IPS-11a (cell line): ENCODE measurements around the gene PMEL.
"Not testable (repeated sequence)": the region's sequence is repeated elsewhere in the genome, so short reads cannot be mapped to it uniquely, and the experiment has no call there.

Source experiments
- H3K4me3 ChIP-seq: one replicate; pipeline ENCODE4 v1.5.1; 2013; ENCODE audit warnings: low read depth, low read length, control low read depth

Gene PMEL

DNA sequence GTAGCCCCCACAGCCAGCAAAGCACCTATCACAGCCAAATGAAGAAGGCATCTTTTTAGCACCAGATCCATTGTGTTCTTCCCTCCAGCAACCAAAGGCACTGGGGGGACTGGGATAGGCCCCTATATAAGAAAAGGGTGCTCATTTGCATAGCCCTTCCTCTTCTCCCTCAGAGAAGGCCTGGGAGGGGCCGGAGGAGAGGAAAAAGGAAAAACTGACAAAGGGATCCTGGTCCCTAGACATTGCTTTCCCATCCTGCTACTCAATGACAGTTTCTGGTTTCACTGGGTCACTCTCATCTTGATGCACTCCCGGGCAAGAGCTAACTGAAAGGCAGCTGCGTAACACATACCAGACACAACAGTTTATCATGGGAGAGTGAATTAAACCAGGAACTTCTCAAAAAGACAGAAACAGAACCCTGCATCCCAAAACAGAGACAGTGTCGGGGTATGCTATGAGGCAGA, at the start of gene PMEL:
TSS of gene PMEL (minus strand) at position 102 of the 467 bp plus-strand sequence. CDS start at position 71, 31 bp downstream.
- peak within 1 kb of the TSS; percentile 73 for H3K4me3 ChIP-seq

DNA sequence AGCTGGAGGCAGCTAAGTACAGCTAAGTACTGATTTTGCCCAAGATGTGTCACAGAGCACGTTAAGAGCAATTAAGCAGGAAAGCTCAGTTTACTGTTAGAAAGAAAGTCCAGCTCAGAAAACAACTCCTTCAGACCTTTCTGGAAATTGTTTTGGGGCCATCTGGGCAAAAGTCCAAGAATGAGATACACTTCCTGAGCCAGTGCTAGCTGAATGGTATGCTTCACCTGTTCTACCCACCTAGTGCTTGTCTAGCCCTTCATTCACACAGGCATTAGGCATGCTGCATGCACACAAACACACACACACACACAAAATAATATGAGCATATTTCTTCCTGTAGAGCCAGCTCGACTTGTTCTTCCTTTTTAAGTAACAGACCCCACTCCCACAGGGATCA, 48.4 kb upstream of the PMEL start:
- no peak overlapping the region for H3K4me3 ChIP-seq

DNA sequence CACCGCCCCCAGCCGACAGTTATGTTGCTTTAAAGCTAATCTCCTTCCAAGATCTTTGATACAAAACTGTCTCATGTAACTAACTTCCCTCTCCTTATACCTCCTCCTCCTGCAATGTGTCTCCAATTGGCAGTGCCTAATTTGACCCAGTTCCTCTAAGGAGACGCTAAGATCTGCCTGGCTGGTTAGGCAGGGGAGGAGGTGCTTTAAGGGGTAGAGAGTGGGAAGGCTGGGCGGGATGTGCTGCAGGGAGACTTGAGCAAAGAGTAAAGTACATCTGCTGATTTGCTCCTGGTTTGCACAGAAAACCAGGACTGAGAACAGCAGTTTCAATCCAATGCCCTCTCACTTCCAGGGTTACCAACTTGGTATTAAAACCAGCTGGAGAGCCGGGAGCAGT, 47.6 kb upstream of the PMEL start:
- H3K4me3 ChIP-seq, result no peak overlapping the region

DNA sequence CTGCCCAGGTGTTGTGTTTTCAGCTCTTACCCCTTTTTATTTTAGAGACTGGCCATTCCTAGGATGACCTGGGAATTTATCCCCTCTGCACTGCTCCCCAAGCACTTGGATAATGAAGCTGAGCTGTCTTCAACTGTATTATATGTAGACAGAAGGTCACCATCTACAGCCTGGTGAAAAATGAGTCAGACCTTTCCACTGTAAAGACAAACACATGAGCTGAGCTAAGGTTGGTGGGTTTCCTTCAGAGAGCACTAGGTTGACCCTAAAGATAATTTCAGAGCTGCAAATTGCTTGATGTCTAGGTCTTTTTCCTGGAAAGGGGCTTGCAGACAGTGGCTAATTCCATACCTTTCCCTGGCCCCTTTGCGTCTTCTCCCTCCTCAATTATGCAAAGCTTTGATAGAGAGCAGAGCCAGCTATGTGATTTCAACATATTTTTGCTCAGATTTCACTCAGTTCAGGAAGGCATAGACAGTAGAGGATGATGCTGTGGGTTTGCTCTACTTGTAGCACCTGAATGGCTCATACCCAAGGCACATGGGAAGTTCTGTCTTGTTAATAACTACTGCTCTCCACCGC, 45.8 kb upstream of the PMEL start:
- H3K4me3 ChIP-seq, result no peak overlapping the region

DNA sequence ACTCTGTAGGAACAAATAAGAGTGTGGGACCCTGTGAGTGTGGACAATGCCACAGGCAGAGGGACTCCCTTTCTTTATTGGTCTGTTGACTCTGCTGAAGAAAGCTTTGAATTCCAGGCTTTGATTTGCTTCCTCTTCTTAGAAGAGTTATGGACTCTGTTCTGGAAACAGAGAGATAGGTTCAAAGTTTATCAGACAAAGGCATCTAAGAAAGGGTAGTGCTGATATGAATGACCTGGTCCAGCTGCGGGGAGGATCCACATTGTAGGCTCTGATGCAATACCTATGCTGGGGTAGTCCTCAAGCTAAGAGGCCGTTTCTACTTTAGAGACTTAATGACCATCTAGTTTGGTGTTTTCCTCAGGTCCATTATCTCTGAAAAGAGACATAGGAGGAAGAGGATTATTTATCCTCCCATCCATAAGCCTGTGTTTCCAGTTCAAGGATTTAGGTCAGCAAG, 44.3 kb upstream of the PMEL start:
- H3K4me3 ChIP-seq, result no peak overlapping the region

DNA sequence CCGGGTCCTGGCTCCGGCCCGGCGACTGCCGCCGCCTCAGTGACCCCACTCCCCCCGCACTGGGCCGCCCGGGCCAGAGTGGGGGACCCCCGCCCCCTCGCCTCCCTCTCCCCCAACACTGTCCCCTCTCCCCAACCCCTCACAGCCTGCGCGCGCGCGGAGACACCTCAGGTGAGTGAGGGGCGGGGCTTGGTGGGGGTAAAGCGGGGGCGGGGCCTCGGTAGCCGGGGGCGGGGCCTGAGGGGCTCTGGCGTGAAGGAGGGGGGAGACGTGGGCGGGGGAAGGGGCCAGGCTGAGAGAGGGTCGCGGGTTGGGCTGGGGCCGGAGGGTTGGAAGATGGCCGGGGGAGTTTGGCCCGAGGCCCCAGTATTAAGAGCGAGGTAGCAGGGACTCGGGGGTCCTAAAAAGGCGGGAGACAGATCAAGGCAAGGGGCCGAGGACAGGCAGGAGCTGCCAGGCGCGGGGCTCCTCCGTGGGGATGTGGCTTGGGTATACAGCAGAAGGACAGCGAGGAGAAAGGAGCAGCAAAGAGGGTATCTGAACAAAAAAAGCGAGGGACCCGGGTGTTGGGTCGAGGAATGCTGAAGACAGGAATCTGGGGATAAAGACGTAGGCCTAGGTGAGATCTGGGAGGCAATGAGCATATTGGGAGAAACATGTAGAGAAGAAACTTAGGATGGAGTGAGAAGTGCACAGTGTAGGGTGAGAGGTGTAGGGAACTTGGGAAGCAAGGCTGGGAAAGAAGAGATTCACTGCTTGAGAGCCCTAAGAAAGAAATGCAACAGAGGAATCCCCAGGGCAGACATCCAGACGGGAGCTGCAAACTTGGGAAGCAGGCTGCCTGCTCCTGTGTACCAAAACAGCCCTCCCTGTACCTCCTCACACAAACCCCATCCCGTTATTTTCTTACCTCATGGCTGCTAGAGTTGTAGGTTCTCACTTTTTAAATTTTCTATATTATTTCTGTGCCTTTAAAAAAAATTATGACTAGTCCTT, 42.0 kb upstream of the PMEL start:
- peak overlapping the region; percentile 75 for H3K4me3 ChIP-seq

DNA sequence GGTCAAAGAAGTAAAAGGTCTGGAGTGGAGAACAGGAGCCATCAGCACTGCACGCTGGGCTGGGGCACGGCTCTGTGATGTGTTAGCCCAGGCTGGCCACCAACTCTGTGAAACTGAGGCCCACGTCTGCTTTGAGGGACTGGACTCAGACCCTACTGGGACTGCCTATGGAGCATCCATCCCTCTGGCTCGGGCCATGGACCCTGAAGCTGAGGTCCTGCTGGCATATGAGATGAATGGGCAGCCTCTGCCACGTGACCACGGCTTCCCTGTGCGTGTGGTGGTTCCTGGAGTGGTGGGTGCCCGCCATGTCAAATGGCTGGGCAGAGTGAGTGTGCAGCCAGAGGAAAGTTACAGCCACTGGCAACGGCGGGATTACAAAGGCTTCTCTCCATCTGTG, 38.4 kb upstream of the PMEL start:
- H3K4me3 ChIP-seq, result no peak overlapping the region

DNA sequence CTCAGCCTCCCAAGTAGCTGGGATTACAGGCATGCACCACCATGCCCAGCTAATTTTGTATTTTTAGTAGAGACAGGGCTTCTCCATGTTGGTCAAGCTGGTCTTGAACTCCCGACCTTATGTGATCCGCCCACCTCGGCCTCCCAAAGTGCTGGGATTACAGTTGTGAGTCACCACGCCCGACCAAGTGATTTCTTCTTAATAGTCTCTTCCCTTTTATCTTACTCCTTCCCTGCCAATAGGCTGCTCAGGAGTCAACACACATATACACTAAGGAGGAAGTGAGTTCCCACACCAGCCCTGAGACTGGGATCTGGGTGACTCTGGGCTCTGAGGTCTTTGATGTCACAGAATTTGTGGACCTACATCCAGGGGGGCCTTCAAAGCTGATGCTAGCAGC, 37.5 kb upstream of the PMEL start:
- H3K4me3 ChIP-seq, result not testable (repeated sequence)

DNA sequence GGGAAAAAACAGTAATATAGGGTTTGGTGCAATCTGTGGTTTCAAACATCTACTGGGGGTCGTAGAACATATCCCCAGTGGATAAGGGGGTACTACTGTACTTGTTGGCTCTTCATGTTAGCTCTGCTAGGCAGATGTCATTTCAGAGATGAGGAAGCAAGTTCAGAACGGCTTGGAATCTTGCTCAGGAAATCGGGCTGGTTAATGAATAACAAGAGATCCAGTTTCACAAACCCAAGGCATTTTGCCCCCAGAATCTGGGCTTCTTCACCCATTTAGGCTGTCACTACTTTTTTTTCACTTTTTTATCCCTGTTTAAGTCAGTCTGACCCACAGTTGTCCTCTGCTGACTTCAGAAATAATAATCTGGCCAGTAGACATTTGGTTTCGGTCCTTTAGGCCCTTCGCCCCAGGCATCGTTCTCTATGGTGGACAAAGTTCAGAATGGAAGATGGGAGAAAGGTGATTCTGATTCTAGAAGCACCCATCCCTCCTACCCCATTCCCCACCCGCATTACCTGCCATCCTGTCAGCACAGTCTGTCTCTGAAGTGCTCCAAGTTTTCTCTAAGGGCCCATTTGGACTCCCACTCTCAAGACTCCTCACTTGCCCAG, 35.8 kb upstream of the PMEL start:
- no peak overlapping the region for H3K4me3 ChIP-seq

DNA sequence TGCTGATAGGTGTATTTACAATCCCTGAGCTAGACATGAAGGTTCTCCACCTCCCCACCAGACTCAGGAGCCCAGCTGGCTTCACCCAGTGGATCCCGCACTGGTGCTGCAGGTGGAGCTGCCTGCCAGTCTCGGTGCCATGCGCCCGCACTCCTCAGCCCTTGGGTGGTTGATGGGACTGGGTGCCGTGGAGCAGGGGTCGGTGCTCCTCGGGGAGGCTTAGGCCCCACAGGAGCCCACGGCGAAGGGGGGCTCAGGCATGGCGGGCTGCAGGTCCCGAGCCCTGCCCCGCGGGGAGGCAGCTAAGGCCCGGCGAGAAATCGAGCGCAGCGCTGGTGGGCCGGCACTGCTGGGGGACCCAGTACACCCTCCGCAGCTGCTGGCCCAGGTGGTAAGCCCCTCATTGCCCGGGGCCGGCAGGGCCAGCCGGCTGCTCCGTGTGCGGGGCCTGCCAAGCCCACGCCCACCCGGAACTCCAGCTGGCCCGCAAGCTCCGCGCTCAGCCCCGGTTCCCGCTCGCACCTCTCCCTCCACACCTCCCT, 34.2 kb upstream of the PMEL start:
- H3K4me3 ChIP-seq, result not testable (repeated sequence)

DNA sequence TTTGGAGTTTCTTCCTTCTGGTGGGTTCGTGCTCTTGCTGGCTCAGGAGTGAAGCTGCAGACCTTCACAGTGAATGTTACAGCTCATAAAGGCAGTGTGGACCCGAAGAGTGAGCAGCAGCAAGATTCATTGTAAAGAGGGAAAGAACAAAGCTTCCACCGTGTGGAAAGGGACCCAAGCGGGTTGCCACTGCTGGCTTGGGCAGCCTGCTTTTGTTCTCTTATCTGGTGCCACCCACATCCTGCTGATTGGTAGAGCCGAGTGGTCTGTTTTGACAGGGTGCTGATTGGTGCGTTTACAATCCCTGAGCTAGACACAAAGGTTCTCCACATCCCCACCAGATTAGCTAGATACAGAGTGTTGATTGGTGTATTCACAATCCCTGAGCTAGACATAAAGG, 33.7 kb upstream of the PMEL start:
- not testable (repeated sequence) for H3K4me3 ChIP-seq

DNA sequence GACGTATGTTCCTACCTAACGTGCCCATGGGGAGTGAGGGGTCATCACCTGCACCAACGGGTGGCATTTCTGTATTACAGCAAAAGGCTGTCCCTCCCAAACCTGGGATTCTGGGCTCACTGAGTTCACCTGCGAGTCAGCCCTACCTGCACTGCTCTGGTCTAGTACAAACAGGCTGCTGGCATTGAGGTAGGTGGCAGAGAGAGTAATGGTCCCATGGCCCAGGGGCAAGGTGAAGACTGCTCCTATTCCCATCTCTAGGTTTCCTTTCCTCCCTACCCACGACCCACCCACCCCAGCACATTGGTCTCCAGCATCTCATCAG, 31.7 kb upstream of the PMEL start:
- peak overlapping the region; percentile 97 for H3K4me3 ChIP-seq

DNA sequence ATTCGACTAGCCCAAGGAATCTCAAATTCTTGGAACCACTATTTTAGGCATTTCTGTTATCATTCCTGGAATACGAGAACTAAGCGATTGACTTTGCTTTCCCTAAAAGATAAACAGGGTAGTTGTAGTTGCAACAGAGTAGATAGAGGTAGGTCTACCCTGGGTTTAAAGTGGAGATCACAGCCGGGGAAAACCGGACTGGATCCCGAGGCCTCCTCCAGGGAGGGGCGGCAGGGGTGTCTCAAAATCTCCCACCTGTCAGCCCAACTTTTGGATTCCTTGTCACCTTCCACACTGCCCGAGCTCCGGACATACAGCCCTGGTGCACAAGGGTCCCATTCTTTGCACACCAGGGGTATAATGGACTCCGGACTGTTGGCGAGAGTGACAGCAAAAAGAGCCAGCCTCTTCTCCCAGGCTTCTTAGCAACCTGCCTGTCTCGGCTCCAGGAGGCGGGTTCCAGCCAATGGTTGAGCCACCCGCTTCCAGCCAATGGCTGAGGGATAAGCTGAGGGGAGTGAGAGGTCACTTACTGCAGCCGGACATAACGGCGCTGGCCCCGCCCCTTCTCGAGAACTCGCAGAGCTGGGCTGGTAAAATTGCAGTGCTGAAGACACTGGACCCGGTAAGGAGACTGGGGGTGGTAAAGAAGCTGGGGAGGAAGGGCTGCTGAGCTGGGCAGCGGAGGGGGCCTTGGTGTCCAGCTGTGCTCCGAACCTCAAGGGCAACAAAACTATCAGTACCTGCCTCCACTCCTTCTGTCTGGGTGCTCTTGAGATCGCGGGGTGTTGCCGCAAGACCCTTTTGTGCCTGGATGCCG, 31.1 kb upstream of the PMEL start, which contains the start of gene SUOX:
TSS of gene SUOX (plus strand) at position 562 of the 820 bp plus-strand sequence. CDS start 4,946 bp downstream, outside the sequence.
- H3K4me3 ChIP-seq, result peak within 1 kb of the TSS; percentile 97

DNA sequence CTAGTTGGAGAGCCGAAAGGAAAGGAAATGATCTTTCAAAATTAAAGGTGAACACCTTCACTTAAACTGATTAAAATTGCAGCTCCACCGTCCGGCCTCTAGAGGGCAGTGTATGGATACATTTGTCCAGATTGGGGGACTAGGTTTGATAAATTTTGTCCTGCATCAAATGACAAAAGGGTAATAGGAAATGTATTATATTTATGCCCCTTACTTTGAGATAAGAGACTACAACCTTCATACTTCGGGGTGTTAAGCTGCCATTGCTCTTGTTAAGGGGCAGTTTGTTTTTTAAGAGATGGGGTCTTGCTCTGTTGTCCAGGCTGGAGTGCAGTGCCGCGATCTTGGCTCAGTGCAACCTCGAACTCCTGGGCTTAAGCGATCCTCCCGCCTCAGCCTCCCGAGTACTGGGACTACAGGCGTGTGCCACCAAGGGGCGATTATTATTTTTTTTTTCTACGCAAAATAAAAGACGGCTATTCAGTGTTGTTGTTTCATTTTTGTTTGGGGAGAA, 30.4 kb upstream of the PMEL start:
- H3K4me3 ChIP-seq, result peak overlapping the region; percentile 8

DNA sequence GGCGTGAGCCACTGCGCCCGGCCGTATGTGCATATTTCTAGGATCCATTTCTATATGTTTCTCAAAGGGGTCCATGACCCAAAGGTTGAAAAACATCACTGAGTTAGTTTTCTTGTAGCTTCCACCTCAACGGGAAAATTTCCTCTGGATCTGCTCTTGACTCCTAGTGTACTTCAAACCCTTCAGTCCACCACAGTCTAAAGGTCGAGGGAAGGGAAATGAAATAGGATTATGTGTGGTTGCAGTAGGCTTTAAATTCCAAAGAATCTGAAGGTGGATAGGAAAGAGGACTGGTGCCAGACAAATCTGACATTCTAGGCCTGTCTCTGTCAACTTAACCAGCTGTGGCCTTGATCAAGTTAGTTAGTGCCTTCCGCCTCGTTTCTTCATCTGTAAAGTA, 29.5 kb upstream of the PMEL start:
- H3K4me3 ChIP-seq, result no peak overlapping the region

DNA sequence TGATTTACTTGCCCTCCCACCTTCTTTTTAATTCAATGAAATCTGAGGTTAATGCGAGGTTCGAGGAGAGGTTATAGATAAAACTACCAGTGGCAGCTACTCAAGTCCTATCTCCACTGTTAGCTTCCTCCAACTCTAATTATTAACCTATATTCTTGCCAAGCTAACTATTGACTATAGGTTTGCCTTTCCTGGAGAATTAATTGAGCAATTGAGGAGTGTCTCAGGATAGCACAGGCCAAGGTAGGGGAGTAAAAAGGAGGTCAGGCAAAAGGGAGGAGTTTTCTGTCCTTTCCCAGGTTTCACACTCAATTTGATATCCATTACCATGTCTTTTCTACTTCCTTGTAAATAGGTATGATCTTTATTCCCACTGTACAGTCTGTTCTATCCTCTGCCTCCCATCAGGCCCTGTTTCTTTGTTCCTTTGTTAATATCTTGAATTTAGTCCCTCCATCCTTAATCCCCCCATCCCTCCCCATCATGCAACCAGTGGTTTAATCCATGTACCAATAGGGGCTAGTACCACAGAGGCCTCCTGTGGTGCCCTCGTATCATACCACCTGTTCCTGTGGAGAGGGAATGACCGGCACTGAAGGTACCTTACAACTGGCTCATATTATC, 27.5 kb upstream of the PMEL start:
- H3K4me3 ChIP-seq, result no peak overlapping the region

DNA sequence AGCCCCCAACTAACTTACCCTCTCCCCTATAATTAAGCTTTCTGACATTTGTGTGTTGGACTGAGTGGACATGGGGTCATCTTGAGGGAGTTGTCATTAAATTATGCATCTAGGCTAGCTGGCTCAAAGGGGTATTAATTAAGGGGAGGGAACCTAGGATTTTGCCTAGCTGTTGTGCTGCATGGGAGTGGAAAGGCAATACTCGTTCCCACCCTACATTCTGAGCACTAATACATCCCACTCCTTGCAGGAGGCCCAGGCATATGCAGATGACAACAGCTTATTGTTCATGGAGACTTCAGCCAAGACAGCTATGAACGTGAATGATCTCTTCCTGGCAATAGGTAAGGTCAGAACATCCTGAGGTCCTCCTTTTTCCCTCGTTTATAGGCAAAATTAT, 25.3 kb upstream of the PMEL start:
- H3K4me3 ChIP-seq, result no peak overlapping the region

DNA sequence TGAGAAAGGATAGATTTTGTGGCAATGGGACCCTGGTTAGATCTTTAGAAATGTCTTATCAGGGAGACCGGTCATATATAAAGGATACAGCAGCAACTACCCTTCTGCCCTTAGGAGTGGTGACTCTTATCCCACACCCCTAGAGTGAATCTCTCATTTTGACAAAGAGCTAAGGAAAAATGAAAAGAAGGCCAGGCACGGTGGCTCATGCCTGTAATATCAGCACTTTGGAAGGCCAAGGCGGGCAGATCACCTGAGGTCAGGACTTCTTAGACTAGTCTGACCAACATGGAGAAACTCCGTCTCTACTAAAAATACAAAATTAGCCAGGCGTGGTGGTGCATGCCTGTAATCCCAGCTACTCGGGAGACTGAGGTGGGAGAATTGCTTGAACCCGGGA, 20.1 kb upstream of the PMEL start:
- not testable (repeated sequence) for H3K4me3 ChIP-seq

DNA sequence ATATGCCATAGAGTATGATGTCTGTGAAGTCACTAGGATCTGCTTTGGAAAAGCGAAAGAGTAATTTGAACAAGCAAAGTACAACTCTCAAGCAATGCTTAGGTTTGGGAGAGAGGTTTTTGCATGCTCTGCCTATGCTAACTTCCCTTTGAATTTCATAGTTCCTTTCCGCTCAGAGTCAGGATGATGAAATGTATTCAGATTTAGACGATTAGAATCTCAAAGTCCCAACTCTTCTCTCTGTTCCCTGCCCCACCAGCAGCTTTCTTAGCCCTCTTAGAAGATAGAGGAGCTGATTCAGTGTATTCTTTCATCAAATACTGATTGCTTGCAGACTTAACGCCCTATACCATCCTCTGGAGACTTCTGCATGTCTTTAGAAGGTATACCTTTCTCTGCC, 19.5 kb upstream of the PMEL start:
- H3K4me3 ChIP-seq, result no peak overlapping the region

DNA sequence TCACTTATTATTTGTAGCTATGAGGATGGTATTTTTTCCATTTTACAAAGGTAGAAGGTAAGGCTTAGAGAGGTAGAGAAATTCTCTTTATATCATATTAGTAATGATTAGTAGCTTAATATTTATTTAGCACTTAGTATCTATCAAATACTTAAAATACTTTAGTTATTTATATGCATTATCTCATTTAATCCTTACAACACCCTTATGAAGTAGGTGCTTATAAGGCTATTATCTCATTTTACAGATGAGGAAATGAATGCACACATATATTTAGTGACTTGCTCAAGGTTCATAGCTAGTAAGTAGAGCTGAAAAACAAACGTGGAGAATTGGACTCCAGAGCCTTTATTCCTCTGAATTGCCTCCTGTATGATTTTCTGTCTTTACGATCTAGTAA, 19.0 kb upstream of the PMEL start:
- H3K4me3 ChIP-seq, result no peak overlapping the region
